ENCODE measurements around the gene NAPA.

Gene NAPA

DNA sequence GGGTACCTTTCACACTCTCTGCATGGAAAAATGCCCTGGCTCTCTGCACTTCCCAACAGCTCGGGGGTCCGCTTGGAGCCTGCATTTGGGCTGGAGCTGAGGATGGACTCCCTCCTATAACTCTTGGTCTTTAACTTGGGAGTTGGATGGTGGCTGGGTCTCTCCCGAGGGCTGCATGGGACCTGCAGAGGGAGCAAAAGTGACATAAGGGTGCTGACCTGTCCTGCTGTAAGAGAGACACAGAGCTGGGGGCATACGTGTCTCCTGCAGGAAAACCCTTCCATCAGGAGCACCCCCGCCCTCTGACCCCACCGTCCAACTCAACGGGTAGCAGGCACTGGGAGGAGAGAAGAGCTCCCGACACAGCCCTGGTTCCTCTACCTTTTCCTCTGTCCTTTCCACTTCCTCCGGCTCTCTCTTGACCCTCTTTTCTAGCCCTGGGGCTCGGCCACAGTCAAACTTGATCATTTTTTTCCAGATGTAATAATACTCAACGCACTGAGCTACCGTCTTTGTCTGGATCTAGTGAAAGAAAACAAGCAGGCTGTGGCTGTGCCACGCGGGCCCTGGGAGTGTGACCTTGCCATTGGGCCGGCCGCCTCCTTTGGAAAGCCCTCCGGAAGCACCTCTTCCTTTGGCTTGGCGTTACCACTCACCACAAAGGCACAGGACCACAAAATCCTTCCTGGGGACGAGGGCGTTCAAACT, 6.8 kb upstream of the NAPA start:
- no peak for DNase-seq (ENCODE audit: low read depth)

DNA sequence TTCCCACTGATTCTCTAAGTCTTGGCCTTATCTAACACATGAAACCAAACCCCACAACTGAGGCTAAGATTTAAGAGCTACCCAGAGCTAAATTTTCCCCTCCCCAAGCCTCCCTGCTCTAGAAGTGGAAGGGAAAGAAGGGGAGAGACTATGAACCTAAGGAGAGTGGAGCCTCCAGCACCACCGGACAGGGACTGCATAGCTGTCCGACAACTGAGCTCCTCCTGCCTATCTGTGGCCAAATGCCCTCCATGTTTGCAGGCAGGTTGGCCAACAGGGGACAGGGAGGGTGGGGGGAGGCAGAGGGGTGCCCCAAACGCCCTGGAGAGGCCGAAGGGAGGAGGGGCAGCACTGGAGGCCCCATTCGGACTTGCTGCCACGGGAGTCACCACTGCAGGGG, 6.0 kb upstream of the NAPA start:
- DNase-seq (ENCODE audit: low read depth) = no peak

DNA sequence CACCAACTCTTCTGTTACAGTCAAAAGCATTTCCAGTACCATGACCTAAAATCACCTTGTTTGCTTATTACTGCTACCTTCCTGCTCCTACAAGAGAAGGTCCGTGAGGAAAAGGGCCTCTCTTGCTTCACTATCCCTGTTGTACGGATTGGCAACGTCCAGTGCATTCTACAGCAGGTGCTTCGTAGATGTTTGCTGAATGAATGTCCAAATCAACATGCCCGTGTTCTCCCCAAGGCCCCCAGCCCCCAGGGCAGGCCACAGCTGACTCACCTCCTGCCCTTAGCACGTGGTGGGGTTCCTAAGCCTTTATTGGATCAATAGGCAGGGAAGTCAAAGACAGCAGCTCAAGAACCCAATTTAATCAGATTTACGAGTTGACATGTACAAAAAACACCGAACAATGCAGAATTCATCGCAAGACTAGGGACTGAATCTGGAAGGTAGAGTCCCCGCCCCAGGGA, 5.5 kb upstream of the NAPA start:
- no peak for DNase-seq (ENCODE audit: low read depth)

DNA sequence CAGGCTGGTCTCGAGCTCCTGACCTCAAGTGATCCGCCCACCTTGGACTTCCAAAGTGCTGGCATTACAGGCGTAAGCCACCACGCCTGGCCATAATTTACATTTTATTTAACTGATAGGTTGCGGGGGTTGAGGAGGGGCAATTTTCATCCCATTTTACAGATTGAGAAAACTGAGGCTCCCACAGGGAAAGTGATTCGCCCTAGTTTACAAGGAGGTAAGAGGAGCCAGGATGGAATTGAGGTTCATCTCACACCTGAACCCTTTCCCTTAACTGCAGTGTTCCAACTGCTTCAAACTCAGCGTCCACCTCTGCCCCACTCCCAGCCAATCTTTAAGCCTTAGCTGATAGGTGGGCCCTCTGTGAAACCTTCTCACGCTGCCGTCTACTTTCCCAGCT, 4.0 kb upstream of the NAPA start:
- DNase-seq (ENCODE audit: low read depth) = no peak

DNA sequence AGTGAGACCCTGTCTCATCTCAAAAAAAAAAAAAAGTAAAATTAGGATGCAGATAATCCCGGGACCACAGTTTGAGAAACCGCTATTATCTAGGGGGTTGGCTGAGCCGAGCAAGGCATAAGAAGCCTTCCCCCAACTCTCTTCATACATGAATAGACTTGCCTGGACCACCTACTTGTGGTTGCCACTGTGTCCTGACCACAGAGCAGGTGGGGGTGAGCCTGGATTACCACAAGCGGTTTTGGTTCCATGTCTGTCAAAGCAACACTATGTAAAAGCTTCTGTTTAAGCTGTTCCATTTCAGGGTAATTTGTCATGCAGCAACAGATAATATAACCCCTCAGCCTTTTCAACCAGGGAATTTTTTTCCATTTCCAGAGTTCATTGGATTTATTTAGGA, 3.3 kb upstream of the NAPA start:
- peak; percentile 33 for DNase-seq (ENCODE audit: low read depth)

DNA sequence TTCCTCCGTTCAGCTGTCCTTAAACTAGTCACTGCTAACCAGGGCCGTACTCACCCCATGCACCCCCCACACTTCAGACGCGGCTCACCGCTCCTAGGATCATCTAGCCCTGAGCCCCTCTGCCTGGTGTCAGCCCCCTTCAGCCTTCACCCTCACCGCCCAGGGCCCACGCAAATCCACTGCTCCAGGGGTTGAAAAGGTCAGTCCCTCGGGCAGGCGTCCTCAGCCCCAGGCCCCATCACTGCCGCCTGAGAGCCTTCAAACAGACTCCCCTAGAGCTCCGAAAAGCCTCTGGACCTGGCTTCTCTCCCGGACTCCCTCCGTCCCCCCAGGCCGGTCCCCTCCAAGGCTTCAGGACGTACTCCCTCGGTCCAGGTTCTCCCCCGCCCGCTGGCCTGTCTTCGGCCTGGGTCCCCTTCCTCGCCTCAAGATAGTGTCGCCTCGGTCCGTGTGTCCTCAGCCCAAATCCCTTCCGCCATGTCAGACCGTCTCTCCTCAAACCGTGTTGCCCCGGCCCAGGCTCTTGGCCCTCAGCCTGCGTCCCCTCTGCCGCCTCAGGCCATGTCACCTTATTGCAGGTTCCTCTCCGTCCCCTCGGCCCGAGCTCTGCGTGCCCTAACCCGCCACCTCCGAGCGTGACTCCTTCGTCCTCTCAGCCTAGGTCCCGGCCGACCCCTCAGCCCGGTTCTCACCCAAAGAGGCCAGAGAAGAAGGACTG, 553 bp downstream of the NAPA start:
- no peak for DNase-seq (ENCODE audit: low read depth)

DNA sequence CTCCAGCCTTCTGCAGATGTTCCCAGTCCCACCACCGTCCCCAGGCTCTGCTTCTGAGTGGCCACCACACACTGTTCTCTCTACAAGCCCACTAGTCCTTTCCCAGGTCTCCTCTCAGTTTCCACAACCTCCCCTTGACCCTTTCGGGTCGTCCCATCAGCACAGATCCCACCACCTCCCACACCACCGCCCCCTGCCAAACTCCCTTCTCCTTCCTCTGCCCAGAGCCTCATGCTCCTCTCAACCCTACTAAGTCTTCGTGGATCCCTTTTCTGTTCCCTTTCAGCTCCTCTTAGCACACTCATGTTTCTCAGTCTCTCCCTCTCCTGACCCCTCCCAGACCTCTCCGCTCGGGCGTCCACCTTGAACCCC, 1.9 kb downstream of the NAPA start:
- no peak for DNase-seq (ENCODE audit: low read depth)

DNA sequence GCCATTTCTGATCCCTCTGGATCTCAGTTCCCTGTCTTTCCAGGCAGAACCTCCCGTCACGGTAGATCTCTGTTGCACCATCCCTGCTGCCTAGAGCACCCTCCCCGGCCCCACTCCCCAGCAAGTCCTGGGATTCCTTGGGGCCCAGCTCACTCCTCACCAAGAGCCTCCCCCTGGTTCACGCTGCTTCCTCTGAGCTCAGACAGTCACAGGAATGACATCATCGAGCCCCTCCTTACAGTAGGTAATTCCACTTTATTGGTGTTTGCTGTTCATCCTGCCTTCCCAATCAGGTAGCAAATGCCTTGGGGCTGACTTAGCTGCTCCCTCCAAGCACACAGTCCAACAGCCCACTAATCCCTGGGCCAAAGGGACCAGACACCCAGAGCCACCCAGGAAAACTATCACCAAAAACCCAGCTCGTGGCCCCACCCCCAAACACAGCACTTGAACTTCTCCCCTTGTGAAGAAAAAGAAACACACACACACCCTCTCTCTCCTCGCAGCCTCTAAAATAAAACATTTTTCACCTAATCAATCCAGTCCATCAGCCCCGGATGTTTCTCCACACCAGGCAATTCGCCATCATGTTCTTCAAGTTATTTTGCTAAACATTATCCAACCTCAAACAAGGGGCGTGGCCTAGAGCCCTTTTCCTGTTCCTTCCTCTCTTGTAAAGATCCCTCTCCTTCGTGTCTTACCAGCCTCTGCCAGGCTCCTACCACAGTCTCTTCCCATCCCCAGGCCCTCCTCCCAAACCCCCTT, 2.5 kb downstream of the NAPA start:
- no peak for DNase-seq (ENCODE audit: low read depth)

DNA sequence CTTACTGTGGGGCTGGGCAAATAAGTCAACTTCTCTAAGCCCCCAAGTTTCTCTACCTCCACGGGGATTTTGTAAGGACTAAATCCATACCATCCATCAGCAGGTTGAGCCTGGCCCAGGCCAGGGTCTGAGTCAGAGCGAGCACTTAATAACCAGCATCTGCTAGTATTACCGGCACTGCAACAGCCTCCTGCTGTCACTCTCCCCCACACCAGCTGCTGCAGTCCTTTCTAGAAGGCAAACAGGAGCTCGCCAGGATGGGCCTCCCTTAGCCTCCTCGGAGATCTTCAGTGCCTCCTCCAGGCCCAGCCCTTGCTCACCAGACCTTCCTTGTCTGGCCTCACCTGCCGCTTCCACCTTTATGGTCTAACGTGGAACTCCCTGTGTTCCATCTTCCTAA, 3.2 kb downstream of the NAPA start:
- DNase-seq (ENCODE audit: low read depth) = no peak

DNA sequence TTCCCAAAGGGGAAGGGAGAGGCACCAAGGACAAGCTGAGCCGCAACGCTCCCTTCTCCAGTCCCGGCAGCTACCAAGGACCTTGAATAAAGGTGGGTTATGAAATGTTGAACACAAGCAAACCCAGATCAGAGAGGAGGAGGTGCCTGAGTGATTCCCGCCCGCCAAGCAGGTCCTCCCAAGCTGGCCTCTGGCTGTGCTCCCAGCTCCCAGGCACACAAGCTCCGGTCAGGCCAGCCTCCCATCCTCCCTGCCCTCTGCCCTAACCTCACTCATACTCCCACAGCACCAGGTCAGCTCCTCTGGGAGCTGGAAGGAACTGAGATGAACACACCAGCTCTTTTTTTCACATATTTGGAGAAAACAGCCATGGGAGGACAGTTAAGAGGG, 3.7 kb downstream of the NAPA start:
- DNase-seq (ENCODE audit: low read depth) = no peak

DNA sequence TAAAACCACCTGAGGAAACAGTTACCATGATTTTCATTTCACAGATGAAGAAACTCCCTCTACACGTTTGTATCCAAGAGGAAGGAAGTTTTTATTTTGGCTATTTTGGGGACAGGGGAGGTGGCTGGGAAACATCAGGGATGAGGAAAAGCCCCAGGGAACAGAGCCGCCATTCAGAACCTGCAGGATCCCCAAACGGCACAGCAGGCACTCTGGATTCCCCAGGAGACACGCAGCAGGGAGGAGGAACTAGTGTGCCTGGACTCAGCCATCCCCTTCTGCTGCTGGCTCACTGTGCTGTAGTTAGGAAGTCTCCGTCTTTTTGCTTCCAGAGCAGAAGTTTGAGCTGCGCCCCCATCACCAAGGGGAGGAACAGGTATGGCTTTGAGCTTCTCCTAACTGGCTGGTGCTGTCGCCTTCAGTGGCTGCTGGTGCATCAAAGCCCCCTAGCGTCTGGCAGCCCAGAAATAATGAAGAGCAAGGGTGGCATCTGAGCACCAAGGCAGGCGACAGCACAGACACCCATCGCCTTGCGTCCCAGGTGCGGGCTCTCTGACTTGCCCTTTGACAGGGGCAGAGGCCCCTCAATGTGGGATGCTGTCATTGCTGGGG, 4.2 kb downstream of the NAPA start:
- DNase-seq (ENCODE audit: low read depth) = no peak

DNA sequence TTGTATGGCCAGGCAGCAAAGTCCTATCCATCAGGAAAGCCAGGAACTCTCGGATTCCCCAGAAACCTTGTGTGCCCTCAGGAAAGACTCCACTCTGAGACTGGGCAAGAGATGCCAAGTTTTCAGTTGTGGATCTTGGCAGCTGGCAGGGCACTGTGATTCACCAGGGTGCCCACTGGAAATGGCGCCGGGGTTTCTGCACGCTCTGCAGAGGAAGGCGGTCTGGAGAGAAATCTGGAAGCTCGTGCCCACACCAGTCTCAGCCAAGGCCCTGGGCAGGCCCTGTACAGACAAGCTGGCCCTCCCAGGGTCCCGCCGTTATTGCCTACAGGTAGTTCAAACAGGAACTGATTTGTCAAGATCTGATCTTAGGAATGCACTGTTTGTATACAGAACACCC, 4.9 kb downstream of the NAPA start:
- DNase-seq (ENCODE audit: low read depth) = no peak

DNA sequence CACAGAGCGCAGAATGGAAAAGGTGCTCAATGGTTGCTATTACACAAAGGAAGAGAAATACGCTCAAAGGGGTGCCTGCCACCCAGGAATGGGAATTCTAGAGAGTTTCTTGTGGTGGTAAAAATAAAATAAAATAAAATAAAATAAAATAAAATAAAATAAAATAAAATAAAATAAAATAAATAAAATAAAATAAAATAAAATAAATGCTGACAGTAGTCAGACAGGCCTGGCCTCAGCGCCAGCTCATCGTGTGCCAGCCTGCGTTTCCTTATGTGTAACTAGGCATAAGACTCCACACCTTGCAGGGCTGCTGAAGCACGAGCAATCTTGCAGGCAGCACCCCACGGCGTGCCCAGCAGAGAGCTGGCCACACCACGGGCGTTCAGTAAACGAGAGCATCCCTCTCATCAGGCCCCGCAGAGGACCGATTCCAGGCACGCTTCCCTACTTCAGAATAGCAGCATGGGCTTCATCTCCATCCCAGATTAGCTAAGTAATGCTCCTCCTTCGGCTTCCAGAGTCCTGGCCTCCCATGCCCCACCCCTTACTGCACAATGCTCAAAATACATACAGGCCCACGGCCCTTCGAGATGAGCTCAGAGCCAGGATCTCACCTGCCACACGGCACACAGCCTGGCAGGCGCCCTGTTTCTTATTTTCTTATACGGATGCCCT, 5.6 kb downstream of the NAPA start:
- DNase-seq (ENCODE audit: low read depth) = no peak

DNA sequence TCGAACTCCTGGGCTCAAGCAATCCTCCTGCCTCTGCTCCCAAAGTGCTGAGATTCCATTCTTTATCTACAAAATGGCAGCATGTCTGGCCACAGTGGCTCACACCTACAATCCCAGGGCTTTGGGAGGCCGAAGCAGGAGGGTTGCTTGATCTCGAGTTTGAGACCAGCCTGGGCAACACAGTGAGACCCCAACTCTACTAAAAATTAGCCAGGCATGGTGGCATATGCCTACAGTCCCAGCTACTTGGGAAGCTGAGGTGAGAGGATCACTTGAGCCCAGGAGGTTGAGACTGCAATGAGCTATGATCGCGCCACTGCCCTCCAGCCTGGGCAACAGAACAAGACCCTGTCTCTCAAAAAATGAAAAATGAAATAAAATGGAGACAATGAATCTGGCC, 6.1 kb downstream of the NAPA start:
- no peak for DNase-seq (ENCODE audit: low read depth)

DNA sequence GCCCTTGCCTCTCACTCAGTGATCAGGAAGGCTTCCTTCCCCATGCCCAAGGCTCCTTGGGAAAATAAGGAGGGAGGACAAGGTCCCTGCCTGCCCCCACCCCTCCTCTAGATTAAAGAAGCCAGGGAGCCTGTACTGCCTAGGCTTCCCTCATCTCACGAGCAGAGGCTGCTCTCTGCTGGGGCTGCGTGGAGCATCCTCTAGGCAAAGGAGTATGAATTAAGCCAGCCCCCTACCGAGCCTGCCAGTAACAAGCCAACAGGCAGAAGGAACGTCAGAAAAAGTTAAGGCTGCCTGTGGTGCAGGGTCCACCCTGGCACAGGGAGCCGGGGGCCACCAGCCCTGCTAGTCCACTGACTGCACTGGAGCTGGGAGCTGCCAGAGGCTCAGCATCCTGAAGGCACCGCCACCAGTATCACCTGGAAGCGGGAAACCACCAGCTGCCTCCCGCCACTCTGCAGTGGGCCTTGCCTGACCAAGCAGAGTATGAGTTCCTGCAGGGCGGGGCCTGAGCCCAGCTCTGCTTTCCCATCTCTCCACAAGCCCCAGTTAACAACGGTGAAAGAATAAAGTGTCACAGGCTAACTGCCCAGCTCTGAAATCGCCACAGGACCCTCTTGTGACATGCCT, 6.8 kb downstream of the NAPA start:
- DNase-seq (ENCODE audit: low read depth) = no peak

DNA sequence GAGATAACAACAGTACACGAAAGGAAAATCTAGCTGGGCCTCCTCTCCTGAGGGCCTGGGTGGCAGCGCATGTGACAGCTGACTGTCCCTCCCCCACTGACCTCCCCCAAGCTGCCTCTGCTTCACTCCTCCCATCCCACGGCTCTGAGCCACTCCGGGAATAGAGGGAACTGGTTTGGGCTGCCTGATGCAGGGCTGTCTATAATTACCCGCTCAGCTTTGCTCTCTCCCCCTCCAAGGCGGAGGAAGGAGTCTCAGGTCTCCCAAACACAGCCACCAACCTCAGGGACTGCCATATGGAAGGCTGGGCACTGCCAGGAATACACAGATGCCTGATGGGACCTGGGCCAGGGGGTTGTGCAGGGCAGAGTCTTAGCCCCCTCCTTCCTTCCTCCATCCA, 7.9 kb downstream of the NAPA start:
- no peak for DNase-seq (ENCODE audit: low read depth)

DNA sequence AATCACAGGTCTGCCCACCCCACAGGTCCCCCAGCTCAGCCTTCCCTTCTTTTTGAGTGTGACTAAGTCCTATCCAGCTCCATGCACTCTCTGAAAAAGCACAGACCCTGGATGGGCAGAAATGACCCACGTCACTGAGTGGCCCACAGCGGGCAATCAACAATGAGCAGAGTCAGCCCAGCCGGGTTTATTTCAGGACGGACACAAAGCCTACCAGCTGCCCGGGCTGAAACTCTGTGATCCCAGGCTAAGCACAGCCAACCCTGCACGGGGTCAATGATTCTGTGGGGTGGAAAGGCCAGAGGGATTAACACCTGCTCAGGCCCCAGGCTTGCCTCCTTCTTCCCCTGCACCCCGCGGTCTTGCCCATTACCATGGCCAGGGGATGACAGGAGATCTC, 8.4 kb downstream of the NAPA start:
- no peak for DNase-seq (ENCODE audit: low read depth)

DNA sequence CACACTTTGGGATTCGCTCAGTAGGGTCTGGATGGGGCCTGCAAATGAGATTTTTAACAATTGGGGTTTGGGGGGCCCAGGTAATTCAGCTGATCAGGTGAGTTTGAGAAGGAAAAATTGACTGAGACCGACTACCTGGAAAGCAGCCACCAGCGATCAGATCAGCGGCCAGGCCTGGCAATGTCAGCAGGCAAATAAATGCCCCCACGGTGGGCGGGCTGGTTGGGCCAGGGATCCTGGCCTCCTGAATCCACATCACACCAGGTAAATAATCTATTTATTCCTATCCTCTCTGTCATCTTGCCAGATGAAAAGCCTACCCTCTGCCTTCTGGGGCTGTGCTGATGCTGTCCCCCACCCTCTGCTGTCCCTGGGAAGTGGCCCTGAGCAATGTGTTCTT, 9.4 kb downstream of the NAPA start:
- no peak for DNase-seq (ENCODE audit: low read depth)

DNA sequence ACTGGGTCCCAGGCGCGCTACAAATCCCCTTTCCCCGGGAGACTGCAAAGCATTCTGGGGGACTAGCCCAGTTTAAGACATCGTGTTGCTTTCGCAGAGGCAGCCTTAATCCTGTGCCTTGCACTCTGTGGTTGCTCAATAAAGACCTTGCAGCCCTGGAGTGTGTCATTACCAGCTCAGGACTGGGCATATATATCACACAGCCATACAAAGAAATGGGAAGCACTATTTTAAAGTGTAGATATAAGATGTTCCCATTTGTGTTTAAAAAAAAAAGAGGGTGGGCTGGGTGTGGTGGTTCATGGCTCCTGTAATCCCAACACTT, 11.1 kb downstream of the NAPA start:
- DNase-seq (ENCODE audit: low read depth) = no peak

DNA sequence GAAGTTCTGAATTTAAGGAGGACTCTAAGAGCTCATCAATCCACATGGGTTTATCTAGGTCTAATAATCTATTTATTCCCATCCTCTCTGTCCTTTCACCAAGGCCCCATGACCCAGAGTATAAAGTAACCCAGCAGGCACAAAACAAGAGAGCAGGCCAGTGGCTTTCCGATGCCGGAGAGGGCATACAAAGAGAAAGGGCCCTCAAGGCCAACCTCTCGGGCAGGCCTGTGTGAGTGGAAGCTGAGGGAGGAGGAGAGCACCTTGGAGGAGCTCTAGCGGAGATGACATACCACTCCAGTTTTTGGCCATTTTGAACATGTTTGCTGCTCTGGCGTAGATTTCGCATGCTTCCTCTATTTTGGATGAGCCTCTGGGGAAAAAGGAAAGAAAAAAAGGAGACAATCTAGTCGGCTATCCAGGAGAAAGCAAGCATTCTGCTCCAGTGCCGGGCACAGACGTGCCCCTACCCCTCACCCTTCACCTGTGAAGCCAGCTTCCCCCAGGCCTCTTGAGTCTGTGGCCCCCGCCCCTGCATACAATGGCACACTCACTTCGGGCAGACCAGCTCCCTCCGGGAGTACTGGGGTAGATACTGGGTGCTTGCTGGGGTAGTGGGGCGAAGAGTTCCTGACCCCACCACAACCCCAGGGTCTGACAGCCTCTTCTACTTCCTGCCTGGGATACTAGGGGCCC, 11.6 kb downstream of the NAPA start:
- no peak for DNase-seq (ENCODE audit: low read depth)
